Activated CD4-positive, alpha-beta T cell treated with anti-CD3 and anti-CD28 coated beads, Interleukin-2, amount 10 ng/mL, durations not matched to agents 24 days and 14 days (primary cell): Measurements from ENCODE around the gene CXCL13. TPM values are rescaled to one million over a fixed set of nuclear protein-coding genes. Genes with fewer than 3 reads are reported as not detected.
"Not testable (repeated sequence)": the region's sequence is repeated elsewhere in the genome, so short reads cannot be mapped to it uniquely, and the experiment has no call there.

Experiments used
- DNase-seq: peaks from one replicate; pipeline ENCODE4 v3.0.0; 2022
- H3K27ac Mint-ChIP-seq: one replicate; pipeline ENCODE4 v1.8.0; 2022; ENCODE audit warnings: mild to moderate bottlenecking, mixed read lengths
- H3K27me3 Mint-ChIP-seq: one replicate; pipeline ENCODE4 v1.8.0; 2022; ENCODE audit warnings: mixed read lengths
- H3K36me3 Mint-ChIP-seq: one replicate; pipeline ENCODE4 v1.8.0; 2022; ENCODE audit warnings: low read depth, mild to moderate bottlenecking, mixed read lengths
- H3K4me1 Mint-ChIP-seq: one replicate; pipeline ENCODE4 v1.8.0; 2021; ENCODE audit warnings: mixed read lengths
- H3K4me3 Mint-ChIP-seq: one replicate; pipeline ENCODE4 v1.8.0; 2022; ENCODE audit warnings: mild to moderate bottlenecking, moderate library complexity, mixed read lengths
- H3K9me3 Mint-ChIP-seq: one replicate; pipeline ENCODE4 v1.8.0; 2021; ENCODE audit warnings: mixed read lengths
- intact Hi-C: fragments of 100-400 bp; cut with micrococcal nuclease; formaldehyde crosslinking; loops from one replicate; pipeline ENCODE4 v1.15.1; 2023
- total RNA-seq: library from RNA; stranded (reverse); gene quantifications from 2 replicates; pipeline ENCODE4 v1.2.3, GENCODE V29; 2022

Gene CXCL13
- total RNA-seq, 1 donor from 2014 or later, result 25.5 TPM

GRCh38 chr4:77653162-77653758 lies 47.6 kb downstream of the CXCL13 start:
- peaks cover 2% of the 10 kb centered on the region for H3K4me1 Mint-ChIP-seq
- H3K27ac Mint-ChIP-seq, result no peak overlapping the region
- peaks cover 28% of the 10 kb centered on the region for H3K9me3 Mint-ChIP-seq
- H3K27me3 Mint-ChIP-seq, result peaks cover 20% of the 10 kb centered on the region
- DNase-seq, result no peak
- intact Hi-C loops, result no loop called here
- no peak overlapping the region for H3K4me3 Mint-ChIP-seq
- H3K36me3 Mint-ChIP-seq, result no peaks in the 10 kb centered on the region

- peaks cover 24% of the 10 kb centered on the region for H3K27me3 Mint-ChIP-seq
- H3K4me1 Mint-ChIP-seq, H3K4me3 Mint-ChIP-seq, intact Hi-C loops, DNase-seq, H3K27ac Mint-ChIP-seq, H3K36me3 Mint-ChIP-seq: not testable (repeated sequence)
- H3K9me3 Mint-ChIP-seq, result peaks cover 23% of the 10 kb centered on the region
These were observed 54.7 kb downstream of the CXCL13 start for GRCh38 chr4:77660318-77660717.

Other genes with a start within 250 kb of the CXCL13 start
- 105 and 108 TPM in 2 replicates for gene CNOT6L, start 213.5 kb downstream of the CXCL13 start, total RNA-seq